NB4 (cell line): ENCODE measurements around the gene CENPX.

Experiments
- MYC ChIP-seq: IDR thresholded peaks from 2 replicates; pipeline ENCODE4 v1.6.1; 2011; ENCODE audit warnings: low read depth, low read length
- POLR2A ChIP-seq: IDR thresholded peaks from 2 replicates; pipeline ENCODE4 v1.6.1; 2011; ENCODE audit warnings: mild to moderate bottlenecking; ENCODE audit not compliant: insufficient read length; ENCODE audit errors: extremely low read depth
- TF ChIP-seq, protein P1 (sequence below): IDR thresholded peaks from one replicate; pipeline ENCODE4 v1.5.1; 2012; ENCODE audit warnings: low read depth, low read length

DNA sequence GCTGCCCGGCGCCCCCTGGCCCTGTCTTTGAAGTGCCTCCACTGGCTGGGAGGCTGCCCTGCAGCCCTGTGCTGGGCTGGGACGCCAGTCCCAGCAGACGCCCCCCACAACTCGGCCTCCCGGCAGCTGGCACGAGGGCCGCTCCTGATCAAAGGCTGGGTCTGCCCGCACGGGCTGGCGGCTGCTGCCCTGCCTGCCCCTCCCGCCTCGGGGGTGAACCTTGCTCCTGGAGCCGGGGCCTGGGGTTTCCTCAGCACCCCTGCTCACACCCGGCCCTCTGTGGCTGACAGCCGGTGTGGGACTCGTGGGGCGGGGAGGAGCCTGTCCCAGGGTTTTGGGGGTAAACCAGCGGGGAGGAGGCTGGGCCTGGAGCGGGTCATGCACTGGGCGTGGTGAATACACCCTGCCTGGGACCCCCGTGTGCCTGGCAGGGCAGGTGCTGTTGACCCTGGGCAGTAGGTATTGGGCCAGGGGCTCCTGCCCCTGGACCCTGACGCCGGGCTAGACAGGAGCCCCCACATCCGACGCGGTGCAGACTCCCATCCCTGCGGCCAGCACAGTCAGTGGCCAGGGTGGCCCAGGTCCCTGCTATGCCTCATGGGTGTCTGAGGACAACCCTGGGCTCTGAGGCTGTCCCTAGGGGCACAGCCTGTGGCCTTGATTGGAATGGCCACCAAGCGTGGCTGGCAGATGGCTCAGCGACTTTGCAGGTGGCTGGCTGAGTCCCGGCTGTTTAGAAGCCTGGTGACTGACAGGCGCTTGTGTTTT is 21.7 kb downstream of the CENPX start:
- TF ChIP-seq, protein P1, sequence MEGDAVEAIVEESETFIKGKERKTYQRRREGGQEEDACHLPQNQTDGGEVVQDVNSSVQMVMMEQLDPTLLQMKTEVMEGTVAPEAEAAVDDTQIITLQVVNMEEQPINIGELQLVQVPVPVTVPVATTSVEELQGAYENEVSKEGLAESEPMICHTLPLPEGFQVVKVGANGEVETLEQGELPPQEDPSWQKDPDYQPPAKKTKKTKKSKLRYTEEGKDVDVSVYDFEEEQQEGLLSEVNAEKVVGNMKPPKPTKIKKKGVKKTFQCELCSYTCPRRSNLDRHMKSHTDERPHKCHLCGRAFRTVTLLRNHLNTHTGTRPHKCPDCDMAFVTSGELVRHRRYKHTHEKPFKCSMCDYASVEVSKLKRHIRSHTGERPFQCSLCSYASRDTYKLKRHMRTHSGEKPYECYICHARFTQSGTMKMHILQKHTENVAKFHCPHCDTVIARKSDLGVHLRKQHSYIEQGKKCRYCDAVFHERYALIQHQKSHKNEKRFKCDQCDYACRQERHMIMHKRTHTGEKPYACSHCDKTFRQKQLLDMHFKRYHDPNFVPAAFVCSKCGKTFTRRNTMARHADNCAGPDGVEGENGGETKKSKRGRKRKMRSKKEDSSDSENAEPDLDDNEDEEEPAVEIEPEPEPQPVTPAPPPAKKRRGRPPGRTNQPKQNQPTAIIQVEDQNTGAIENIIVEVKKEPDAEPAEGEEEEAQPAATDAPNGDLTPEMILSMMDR = no peak
- no peak for TF ChIP-seq POLR2A
- no peak for TF ChIP-seq MYC
